K562 (cell line): ENCODE results near the gene TMEM217. TPM values are rescaled to one million over a fixed set of nuclear protein-coding genes. Genes with fewer than 3 reads are reported as not detected.
A peak's percentile ranks its signal among the peaks of the same experiment; 100 is the strongest.

Source experiments
- ADNP ChIP-seq: fragments of 200-800 bp; sonication (Bioruptor generic); IDR thresholded peaks from 2 replicates; pipeline ENCODE4 v1.6.1; 2016; ENCODE audit warnings: missing genetic modification characterization, missing compliant biosample characterization
- ARID2 ChIP-seq: fragments of 450-650 bp; IDR thresholded peaks from 2 replicates; pipeline ENCODE4 v1.6.1; 2017; ENCODE audit warnings: antibody characterized with exemption, mild to moderate bottlenecking
- DPF2 ChIP-seq: fragments of 450-650 bp; IDR thresholded peaks from 2 replicates; pipeline ENCODE4 v1.6.1; 2016
- FOXA3 ChIP-seq, 2 experiments: fragments of 450-650 bp in 1 of 2; sonication (generic) in 1 of 2; formaldehyde crosslinking; IDR thresholded peaks in 1 of 2; conservative IDR thresholded peaks in 1 of 2; 2 replicates each; pipeline versions ENCODE4 v1.4.0 to v1.8.0; 2020 to 2022; ENCODE audit warnings: mild to moderate bottlenecking in 2 of 2, missing genetic modification reagents in 1 of 2
- L3MBTL2 ChIP-seq: fragments of 450-650 bp; IDR thresholded peaks from 2 replicates; pipeline ENCODE4 v1.6.1; 2016; ENCODE audit warnings: mild to moderate bottlenecking, moderate library complexity
- LARP7 ChIP-seq: fragments of 450-650 bp; IDR thresholded peaks from 2 replicates; pipeline ENCODE4 v1.6.1; 2016
- NR4A1 ChIP-seq, 2 experiments: fragments of 250-450 bp in 1 of 2; fragments of 450-650 bp in 1 of 2; sonication (Bioruptor Pico) in 1 of 2; IDR thresholded peaks; 2 replicates each; pipeline versions ENCODE4 v1.4.0 to v1.6.1; 2016 to 2020; ENCODE audit warnings: mild to moderate bottlenecking in 2 of 2, missing compliant biosample characterization in 1 of 2, missing genetic modification characterization in 1 of 2, moderate library complexity in 1 of 2
- RBM22 ChIP-seq: fragments of 200-400 bp; formaldehyde crosslinking; IDR thresholded peaks from 2 replicates; pipeline ENCODE4 v1.6.1; 2018; ENCODE audit warnings: low read length, low read depth; ENCODE audit not compliant: poor library complexity, severe bottlenecking
- SMAD1 ChIP-seq: fragments of 150-350 bp; IDR thresholded peaks from 2 replicates; pipeline ENCODE4 v1.6.1; 2014; ENCODE audit warnings: low read length, low read depth; ENCODE audit not compliant: partially characterized antibody
- SUPT5H ChIP-seq: fragments of 450-650 bp; IDR thresholded peaks from 2 replicates; pipeline ENCODE4 v1.6.1; 2016
- TCF7L2 ChIP-seq: fragments of 150-350 bp; IDR thresholded peaks from 2 replicates; pipeline ENCODE4 v1.6.1; 2016; ENCODE audit warnings: low read depth, mild to moderate bottlenecking, low read length, moderate library complexity
- TEAD1 ChIP-seq, 2 experiments: fragments of 450-650 bp in 1 of 2; sonication (generic) in 1 of 2; formaldehyde crosslinking; IDR thresholded peaks; 2 replicates each; pipeline versions ENCODE4 v1.4.0 to v1.8.0; 2020 to 2022; ENCODE audit warnings: mild to moderate bottlenecking in 2 of 2, missing genetic modification reagents in 1 of 2
- ZNF384 ChIP-seq: IDR thresholded peaks from 2 replicates; pipeline ENCODE4 v1.6.1; 2012; ENCODE audit warnings: low read depth, low read length, improper control_type of control experiment
- ZSCAN29 ChIP-seq: fragments of 450-650 bp; IDR thresholded peaks from 2 replicates; pipeline ENCODE4 v1.6.1; 2017
- polyA plus RNA-seq, 8 experiments: library from polyadenylated mRNA; depleted of rRNA in 4 of 8; stranded (reverse) in 5 of 8; unstranded in 3 of 8; fragments of >200 nt; fragmentation: Nextera tagmentation in 2 of 8; fragmentation: Illumina TruSeq in 1 of 8; extraction: Ambion mirVana in 2 of 8; extraction: Trizol in 1 of 8; gene quantifications; 2 replicates each; pipeline versions ENCODE4 v1.2.1 to v1.2.3, GENCODE V29; 2011 to 2014; ENCODE audit warnings: inconsistent platforms in 1 of 8, missing spikeins in 1 of 8
- total RNA-seq, 7 experiments: library from RNA; depleted of rRNA in 6 of 7; stranded (reverse); fragments of >200 nt in 6 of 7; fragmentation: Illumina TruSeq in 2 of 7; extraction: Trizol in 2 of 7; gene quantifications; 2 replicates each; pipeline versions ENCODE4 v1.2.1 to v1.2.3, GENCODE V29; 2011 to 2021; ENCODE audit warnings: low replicate concordance in 1 of 7
- TF ChIP-seq, protein P1 (sequence below): fragments of 450-650 bp; IDR thresholded peaks from 2 replicates; pipeline ENCODE4 v1.6.1; 2017; ENCODE audit warnings: antibody characterized with exemption, mild to moderate bottlenecking
- TF ChIP-seq, protein P2 (sequence below): fragments of 250-450 bp; sonication (Bioruptor Pico); IDR thresholded peaks from 2 replicates; pipeline ENCODE4 v1.8.0; 2021; ENCODE audit warnings: borderline replicate concordance, mild to moderate bottlenecking, moderate library complexity; ENCODE audit not compliant: poor library complexity, severe bottlenecking
- TF ChIP-seq, protein P3 (sequence below): fragments of 450-650 bp; IDR thresholded peaks from 2 replicates; pipeline ENCODE4 v1.6.1; 2016; ENCODE audit warnings: antibody characterized with exemption

Gene TMEM217
- total and polyA plus RNA-seq, 9 of the 15 experiments (the other 6 are each of a cell fraction or from before 2014, with no cell fraction given) = 1.3 to 8.0 (median 1.9) TPM

DNA sequence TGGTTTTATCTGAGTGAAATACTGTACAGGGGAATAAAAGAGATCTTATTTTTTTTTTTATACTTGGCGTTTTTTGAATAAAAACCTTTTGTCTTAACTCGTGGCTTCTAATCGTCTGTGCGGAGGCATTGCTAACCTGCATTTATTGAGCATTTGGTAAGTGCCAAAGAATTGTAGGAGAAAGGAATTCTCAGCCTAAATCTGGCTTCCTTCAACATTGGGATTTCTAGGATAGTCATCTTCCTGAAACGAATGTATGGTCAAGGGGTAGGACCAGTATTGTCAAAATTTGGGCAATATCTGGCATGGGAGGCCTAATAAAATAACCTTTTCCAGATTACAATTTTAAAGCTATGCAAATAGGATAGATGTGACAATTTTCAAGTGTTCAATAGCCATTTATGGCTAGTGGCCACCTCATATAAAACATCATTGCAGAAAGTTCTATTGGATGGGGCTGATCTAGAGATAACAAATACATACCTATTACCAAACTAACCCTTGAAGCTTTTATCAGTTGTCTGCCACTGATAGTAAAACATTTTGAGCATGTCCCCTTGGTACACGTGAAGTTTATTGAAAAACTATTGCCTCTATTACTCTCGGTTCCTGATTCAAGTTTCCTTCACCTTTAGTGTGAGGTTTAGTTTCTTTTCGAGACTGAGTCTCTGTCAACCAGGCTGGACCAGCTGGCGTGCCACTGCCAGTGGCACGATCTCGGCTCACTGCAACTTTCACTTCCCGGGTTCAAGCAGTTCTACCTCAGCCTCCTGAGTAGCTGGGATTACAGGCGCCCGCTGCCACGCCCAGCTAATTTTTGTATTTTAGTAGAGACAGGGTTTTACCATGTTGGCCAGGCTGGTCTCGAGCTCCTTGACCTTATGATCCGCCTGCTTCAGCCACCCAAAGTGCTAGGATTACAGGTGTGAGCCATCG lies 82.3 kb downstream of the TMEM217 start (continued):
- TF ChIP-seq, protein P1, sequence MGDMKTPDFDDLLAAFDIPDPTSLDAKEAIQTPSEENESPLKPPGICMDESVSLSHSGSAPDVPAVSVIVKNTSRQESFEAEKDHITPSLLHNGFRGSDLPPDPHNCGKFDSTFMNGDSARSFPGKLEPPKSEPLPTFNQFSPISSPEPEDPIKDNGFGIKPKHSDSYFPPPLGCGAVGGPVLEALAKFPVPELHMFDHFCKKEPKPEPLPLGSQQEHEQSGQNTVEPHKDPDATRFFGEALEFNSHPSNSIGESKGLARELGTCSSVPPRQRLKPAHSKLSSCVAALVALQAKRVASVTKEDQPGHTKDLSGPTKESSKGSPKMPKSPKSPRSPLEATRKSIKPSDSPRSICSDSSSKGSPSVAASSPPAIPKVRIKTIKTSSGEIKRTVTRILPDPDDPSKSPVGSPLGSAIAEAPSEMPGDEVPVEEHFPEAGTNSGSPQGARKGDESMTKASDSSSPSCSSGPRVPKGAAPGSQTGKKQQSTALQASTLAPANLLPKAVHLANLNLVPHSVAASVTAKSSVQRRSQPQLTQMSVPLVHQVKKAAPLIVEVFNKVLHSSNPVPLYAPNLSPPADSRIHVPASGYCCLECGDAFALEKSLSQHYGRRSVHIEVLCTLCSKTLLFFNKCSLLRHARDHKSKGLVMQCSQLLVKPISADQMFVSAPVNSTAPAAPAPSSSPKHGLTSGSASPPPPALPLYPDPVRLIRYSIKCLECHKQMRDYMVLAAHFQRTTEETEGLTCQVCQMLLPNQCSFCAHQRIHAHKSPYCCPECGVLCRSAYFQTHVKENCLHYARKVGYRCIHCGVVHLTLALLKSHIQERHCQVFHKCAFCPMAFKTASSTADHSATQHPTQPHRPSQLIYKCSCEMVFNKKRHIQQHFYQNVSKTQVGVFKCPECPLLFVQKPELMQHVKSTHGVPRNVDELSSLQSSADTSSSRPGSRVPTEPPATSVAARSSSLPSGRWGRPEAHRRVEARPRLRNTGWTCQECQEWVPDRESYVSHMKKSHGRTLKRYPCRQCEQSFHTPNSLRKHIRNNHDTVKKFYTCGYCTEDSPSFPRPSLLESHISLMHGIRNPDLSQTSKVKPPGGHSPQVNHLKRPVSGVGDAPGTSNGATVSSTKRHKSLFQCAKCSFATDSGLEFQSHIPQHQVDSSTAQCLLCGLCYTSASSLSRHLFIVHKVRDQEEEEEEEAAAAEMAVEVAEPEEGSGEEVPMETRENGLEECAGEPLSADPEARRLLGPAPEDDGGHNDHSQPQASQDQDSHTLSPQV = no peak
- TF ChIP-seq LARP7 (no peak), DPF2 (no peak), SMAD1 (peak; percentile 68), ZSCAN29 (no peak), ZNF384 (no peak), ADNP (tag) (no peak), FOXA3 (CRISPR knock-in tag; conservative IDR thresholded peaks at IDR 0.05 in 1 of 2, IDR thresholded peaks at IDR 0.05 in 1 of 2) (peak in 1 of 2 experiments; percentile 65; a peak in 2 of 4 replicates), ARID2 (no peak; the same call in 1 of the 2 replicates), TEAD1 (CRISPR knock-in tag; IDR thresholded peaks at IDR 0.05) (peak in 1 of 2 experiments; percentile 87; a peak in 2 of 4 replicates), TCF7L2 (no peak), NR4A1 (CRISPR knock-in tag; IDR thresholded peaks at IDR 0.05) (peak; percentile 85; the same call in 1 of the 2 replicates), NR4A1 (tag; IDR thresholded peaks at IDR 0.05) (no peak), SUPT5H (peak; percentile 94), L3MBTL2 (no peak), RBM22 (no peak)
- TF ChIP-seq, protein P2, sequence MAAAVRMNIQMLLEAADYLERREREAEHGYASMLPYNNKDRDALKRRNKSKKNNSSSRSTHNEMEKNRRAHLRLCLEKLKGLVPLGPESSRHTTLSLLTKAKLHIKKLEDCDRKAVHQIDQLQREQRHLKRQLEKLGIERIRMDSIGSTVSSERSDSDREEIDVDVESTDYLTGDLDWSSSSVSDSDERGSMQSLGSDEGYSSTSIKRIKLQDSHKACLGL (CRISPR knock-in tag) = no peak
- TF ChIP-seq, protein P3, sequence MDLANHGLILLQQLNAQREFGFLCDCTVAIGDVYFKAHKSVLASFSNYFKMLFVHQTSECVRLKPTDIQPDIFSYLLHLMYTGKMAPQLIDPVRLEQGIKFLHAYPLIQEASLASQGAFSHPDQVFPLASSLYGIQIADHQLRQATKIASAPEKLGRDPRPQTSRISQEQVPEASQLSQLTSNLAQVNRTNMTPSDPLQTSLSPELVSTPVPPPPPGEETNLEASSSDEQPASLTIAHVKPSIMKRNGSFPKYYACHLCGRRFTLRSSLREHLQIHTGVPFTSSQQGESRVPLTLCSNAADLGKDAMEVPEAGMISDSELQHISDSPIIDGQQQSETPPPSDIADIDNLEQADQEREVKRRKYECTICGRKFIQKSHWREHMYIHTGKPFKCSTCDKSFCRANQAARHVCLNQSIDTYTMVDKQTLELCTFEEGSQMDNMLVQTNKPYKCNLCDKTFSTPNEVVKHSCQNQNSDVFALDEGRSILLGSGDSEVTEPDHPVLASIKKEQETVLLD = no peak
